ENCODE data around the gene SUSD4.

SUSD4 gene

DNA sequence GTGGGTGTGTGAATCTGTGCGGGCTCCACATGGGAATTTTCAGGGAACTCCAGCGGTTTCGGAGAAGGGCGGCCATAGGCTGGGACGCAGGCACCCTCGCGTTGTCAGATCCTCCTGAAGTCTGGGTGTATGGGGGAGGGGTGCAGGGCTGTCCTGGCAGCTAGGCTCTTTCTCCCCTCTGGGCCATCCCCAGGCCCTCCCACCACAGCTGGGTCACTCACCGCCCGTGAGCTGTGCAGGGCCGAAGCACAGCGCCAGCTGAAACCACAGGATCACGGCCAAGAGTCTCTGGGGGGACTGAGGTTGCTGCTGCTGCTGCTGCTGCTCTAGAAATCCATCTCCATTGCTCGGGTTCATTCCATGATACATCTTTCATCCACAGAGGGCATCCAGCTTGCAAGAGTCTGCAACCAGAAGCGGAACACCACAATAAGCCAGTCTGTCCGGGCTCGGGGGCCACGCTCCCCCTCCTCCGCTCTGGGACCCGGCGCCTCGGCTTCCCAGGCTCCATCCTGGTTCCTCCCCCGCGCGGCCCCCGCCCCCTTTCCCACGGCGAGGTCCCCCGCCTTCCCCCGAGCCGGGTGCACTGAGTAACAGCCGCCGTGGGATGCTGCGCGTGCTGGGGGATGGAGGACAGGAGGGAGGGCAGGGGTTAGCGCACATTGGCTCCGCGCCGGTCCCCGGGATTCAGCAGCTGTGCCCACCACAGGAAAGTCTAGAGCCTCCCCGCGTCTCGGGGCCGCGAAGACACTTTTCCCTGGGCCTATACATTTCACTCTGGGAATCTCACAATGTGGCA is 720 bp downstream of the SUSD4 start:
- DNase-seq (ENCODE audit: low read depth in 2 of 2) = peak in 1 of 2 donors; percentile 7

DNA sequence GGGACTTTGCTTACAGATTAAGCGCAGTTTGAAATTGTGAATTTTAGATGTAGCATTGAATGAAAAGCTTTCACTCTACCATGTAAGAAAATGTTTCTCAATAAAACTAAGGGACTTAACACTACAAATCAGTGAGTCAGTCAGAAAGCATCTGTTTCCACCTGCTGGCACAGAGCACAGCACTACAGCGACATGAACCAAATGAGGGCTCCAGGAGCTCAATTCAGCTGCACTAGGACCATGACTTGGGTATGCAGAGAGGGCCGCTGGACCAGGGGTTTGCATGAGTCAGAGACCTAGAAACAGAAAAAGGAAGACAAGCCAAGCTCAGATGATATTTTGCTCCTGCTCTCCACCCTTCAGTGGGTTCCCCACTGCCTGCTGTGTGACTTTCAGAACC is 5.2 kb downstream of the SUSD4 start:
- DNase-seq (ENCODE audit: low read depth in 2 of 2) = no peak

- DNase-seq (ENCODE audit: low read depth in 2 of 2) = no peak
Measured at GRCh38 chr1:223355699-223356098, 8.3 kb downstream of the SUSD4 start.

DNA sequence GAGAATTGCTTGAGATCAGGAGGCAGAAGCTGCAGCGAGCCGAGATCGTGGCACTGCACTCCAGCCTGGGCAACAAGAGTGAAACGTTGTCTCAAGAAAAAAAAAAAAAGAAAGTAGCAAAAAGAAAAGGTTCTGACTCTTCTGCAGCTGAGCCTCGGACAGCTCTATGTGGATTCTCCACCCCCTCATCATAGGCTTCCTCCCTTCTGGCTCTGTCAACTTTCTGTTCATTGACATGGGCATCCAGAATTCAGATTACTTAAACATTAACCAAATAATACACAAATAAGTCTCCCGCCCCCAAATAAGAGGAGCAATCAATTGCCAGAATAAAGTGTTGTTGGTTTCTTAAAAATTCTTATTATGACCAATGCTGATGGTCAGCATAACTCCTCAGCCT is 10.0 kb downstream of the SUSD4 start:
- no peak for DNase-seq (ENCODE audit: low read depth in 2 of 2)

DNA sequence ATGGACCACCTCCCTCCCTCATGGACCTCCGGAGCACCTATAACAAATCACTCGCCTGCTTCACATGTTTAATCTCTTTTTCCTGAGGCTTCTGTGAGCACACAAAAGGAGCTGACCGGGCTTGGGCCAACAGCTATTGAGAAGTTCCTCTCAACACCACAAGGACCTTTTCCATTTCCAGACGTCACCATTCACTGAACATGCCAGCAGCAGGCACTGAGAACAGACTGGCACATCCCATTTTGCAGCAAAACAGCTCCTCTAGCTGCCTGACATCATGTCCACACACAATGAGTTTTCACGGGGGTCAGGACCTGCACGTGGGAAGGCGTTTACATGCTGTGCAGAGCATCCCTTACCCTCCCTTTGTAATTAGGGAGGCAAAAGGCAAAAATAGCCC is 11.0 kb downstream of the SUSD4 start:
- no peak for DNase-seq (ENCODE audit: low read depth in 2 of 2)

DNA sequence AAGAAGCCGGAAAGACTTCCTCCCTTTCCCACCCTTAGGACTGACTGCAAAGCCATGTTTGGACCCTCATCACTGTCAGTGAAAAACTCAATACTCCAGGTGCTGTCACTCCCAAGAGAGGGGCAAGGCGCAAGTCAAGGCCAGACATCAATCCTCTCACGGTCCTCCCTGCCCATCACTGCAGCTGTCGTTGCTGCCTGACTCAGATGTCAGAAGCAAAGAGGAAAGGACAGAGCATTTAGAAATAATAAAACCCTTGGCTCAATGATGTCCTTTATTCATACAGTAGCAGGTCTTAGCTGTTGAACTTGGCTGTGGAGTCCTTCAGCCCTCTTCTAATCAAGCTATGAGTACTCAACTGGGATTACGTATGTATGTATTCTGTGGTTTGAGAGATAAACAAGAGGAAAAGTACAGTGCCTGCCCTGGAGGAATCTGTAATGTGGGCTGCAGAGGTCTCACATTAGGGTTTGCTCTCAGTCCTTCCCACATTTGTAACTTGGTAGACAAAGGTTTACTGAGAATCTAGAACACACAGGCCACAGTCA is 13.5 kb downstream of the SUSD4 start:
- no peak for DNase-seq (ENCODE audit: low read depth in 2 of 2)

- no peak for DNase-seq (ENCODE audit: low read depth in 2 of 2)
Measured at GRCh38 chr1:223349241-223349640, 14.7 kb downstream of the SUSD4 start.

- no peak for DNase-seq (ENCODE audit: low read depth in 2 of 2)
Measured at GRCh38 chr1:223348439-223348838, 15.5 kb downstream of the SUSD4 start.

- no peak for DNase-seq (ENCODE audit: low read depth in 2 of 2)
Measured at GRCh38 chr1:223347583-223347982, 16.4 kb downstream of the SUSD4 start.

GRCh38 chr1:223346311-223346710 is 17.7 kb downstream of the SUSD4 start:
- DNase-seq (ENCODE audit: low read depth in 2 of 2) = no peak

DNA sequence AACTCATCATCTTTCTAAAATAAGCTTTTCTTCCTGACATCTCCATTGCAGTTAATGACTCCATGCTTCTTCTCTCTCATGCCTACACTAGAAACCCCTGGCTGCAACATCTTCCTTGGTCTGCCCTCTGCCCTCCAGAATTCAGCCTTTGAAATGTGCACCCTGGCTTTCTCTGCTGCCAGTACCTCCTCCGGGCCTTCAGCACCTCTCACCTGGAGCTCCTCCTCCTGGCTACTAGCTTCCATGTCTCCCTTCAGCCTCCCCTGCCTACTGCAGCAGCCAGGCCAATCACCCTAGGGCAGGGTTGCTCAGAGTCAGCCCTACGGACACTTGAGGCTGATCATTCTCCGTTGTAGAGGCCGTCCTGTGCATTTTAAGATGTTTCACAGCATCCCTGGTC is 18.3 kb downstream of the SUSD4 start:
- DNase-seq (ENCODE audit: low read depth in 2 of 2) = no peak

GRCh38 chr1:223344491-223344890 is 19.5 kb downstream of the SUSD4 start:
- no peak for DNase-seq (ENCODE audit: low read depth in 2 of 2)

- DNase-seq (ENCODE audit: low read depth in 2 of 2) = no peak
Measured at GRCh38 chr1:223343692-223344091, 20.3 kb downstream of the SUSD4 start.

DNA sequence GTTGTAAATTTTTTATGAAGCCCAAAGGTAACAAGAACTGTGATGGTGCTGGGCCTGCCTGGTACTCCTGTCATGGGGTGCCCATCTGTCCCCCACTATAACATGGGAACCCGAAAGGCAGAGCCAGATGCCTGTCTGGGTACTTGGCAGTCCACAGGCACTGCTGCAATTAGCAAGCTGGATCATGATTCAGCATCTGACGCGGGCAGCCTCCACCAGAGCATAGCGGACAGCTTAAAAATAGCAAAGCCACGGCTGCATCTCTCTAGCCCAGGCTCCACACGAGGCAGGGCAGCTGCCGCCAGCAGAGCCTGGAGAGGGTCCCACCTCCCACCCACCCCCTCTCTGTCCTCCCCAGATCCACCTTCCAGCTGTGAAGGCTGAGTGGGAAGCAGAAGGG is 22.9 kb downstream of the SUSD4 start:
- no peak for DNase-seq (ENCODE audit: low read depth in 2 of 2)

- no peak for DNase-seq (ENCODE audit: low read depth in 2 of 2)
Measured at GRCh38 chr1:223340637-223341036, 23.3 kb downstream of the SUSD4 start.

- DNase-seq (ENCODE audit: low read depth in 2 of 2) = no peak
Measured at GRCh38 chr1:223339861-223340260, 24.1 kb downstream of the SUSD4 start.

DNA sequence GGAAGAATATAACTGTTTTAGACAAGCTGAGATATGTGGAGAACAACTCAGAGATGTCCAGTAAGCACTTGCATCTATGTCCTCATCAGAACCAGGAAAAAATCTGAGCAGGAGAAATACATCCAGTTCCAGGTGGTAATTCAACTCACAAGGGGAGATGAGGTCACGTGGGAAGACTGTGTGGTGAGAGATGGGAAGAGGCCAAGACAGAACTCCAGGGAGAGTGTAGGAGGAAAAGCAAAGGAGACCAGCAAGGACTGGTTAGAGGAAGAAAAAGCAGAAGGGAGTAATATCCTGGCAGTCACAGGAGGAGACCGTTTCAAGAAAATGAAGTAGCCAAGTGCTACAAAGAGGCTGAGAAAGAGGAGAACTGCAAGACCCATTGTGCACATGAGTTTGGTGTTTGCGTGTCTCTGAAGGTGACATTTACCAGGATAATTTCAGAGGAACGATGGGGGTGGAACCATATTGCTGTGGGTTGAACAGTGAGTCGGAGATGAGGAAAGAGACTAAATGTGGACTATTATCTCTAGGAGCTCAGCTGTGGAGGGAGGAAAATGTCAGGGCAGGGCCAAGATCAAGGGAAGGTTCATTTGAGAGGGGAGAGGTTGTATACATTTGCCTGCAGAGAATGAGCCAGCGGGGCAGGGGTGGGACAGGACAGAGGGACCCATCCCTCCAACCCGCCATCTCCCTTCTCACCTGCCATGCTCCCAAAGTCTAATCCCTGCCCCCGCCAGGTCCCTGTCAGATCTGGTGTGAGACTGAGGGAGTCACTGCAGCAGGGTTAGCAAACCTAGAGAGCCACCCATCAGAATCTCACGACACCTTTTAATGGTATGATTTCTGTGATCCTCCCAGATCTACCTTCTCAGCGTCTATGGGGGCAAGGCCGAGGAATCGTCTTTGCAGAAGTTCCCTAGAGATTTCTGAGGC is 24.9 kb downstream of the SUSD4 start:
- DNase-seq (ENCODE audit: low read depth in 2 of 2) = no peak

GRCh38 chr1:223337174-223337869 is 26.7 kb downstream of the SUSD4 start:
- no peak for DNase-seq (ENCODE audit: low read depth in 2 of 2)

GRCh38 chr1:223334156-223334555 is 29.8 kb downstream of the SUSD4 start:
- no peak for DNase-seq (ENCODE audit: low read depth in 2 of 2)

DNA sequence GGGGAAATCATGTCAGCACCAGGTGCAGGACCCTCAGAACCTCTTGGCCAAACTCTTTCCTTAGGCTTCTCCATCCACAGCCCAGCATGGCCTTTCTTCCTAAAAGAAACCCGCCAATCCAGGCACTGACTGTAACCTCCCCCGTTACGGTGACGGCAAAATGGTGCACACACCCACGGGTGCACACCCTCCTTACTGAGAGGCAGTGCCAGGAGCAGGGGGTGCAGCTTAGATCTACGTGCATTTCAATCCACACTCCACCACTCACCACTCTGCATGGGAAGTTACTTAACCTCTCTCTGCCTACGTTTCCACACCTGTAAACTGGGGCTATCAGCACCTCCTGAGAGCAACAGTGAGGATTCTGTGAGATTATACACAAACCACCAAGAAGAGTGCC is 31.0 kb downstream of the SUSD4 start:
- DNase-seq (ENCODE audit: low read depth in 2 of 2) = no peak

- no peak for DNase-seq (ENCODE audit: low read depth in 2 of 2)
Measured at GRCh38 chr1:223331929-223332328, 32.0 kb downstream of the SUSD4 start.

GRCh38 chr1:223331301-223331700 is 32.7 kb downstream of the SUSD4 start:
- no peak for DNase-seq (ENCODE audit: low read depth in 2 of 2)
